Fibroblast of mammary gland (primary cell): Measurements from ENCODE around the gene CERK.

Source experiments
- DNase-seq: peaks from one replicate; pipeline ENCODE4 v3.0.0-alpha.2; 2010; ENCODE audit warnings: low read depth
- H3K4me3 ChIP-seq: 2 replicates; pipeline ENCODE4 v1.5.1; 2011; ENCODE audit warnings: low read depth, mild to moderate bottlenecking, low read length, moderate library complexity; ENCODE audit not compliant: control insufficient read depth
- CTCF ChIP-seq: conservative IDR thresholded peaks from 2 replicates; pipeline ENCODE4 v1.5.1; 2011; ENCODE audit warnings: low read depth, low read length, inconsistent platforms; ENCODE audit not compliant: control insufficient read depth, insufficient read depth

Gene CERK

GRCh38 chr22:46764779-46765485 lies 26.9 kb upstream of the CERK start:
- TF ChIP-seq CTCF: no peak
- DNase-seq: no peak
- H3K4me3 ChIP-seq: no peak overlapping the region

DNA sequence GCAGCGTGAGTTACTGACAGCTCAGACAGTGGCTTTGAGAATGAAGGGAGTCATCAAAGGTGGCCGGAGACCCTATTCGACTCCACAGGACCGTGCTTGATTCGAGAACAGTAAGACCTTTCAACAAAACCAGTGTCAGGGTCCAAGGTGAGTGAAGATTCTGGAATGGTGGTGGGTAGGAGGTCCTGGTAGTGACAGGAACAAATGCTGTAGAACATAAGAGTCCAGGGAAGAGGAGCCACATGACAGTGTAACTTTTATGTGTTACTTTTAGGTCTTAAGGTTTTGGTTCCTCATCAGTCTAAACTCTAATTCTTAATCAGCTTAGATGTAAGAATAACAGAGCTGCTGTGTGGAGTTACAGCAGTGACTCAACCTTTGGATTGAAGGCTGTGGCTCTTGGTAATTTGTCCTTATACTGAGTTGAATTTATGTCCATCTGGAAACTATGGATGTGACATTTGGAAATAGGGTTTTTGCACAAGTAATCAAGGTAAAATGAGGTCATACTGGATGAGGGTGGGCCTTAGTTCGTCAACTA lies 26.2 kb upstream of the CERK start:
- no peak for DNase-seq
- no peak overlapping the region for H3K4me3 ChIP-seq
- TF ChIP-seq CTCF: no peak

- H3K4me3 ChIP-seq: peak overlapping the region; percentile 82
- TF ChIP-seq CTCF: no peak
- peak; percentile 20 for DNase-seq
Measured at GRCh38 chr22:46763051-46763705, 25.1 kb upstream of the CERK start.

DNA sequence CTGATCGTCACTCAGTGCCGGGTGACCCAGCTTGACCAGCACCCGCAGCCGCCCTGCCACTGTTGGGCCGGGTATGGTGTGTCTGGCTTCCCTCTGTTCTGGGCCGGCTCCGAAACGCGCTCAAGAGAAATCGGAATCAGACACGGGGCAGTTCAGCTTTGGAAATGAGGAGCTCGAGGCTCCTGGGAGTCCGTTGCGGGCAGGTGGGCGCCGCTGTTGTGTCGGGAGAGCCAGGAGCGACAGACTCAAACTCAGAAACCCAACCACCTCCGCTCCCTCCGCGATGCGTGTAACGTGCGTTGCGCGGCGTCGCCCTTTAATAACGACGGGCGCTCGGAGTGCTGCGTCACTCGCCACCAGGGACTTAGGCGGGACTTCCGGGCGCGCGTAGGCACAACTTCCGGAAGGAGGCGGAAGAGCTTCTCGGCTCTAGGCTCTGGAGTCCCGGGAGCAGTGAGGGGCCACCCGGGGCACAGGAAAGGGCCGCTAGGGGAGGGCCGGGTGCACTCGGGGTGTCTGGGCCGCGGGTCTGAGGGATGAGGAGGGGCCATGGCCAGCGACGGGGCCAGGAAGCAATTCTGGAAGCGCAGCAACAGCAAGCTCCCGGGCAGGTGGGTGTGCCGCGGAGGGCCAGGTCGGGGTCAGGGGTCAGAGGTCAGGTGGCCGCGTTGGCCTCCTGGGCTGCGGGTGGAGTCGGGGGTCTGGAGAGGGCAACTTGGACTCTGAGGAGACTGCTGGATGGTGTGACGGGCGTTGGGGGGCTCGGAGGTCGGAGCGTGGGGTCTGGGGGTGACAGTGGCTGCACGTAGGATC lies 24.4 kb upstream of the CERK start, which contains the start of gene TBC1D22A:
TSS of gene TBC1D22A (plus strand) at position 413 of the 813 bp plus-strand sequence. CDS start at position 550, 137 bp downstream.
- peak; percentile 91 for DNase-seq
- peak within 1 kb of the TSS; percentile 82 for H3K4me3 ChIP-seq
- no peak for TF ChIP-seq CTCF

DNA sequence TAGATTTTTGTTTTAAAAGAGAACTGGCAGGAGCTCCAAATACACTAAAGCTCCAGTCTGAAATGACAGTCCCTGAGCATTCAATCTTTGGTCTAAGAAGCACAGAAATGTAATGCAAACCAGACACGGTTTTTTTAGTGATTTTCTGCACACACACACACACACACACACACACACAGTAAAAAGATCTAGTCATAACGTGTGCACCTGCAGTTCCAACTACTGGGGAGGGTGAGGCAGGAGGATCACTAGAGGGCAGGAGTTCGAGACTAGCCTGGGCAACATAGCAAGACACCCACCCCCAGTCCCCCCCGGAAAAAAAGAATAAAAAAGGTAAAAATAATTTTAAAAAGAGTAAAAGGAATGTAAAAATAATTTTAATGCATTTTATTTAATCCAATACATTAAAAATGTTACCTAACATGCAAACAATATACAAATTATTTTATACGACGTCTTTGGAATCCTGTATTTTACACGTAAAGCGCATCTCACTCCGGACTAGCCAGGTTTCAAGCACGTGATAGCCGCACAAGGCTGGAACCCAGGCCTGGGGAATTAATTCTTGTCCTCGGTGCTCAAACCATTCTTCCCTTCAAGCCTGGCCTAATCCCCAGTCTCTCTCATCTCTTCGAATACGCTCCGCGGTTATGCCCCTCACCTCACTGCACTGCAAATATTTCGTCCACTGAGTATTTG lies 23.6 kb upstream of the CERK start:
- no peak for DNase-seq
- TF ChIP-seq CTCF: no peak
- H3K4me3 ChIP-seq: peak overlapping the region; percentile 82

GRCh38 chr22:46761017-46761416 lies 23.0 kb upstream of the CERK start:
- no peak for TF ChIP-seq CTCF
- peak overlapping the region; percentile 82 for H3K4me3 ChIP-seq
- no peak for DNase-seq
